IPS-15b (cell line): ENCODE data around the gene CYP2C8.
"Not testable (repeated sequence)": the region's sequence is repeated elsewhere in the genome, so short reads cannot be mapped to it uniquely, and the experiment has no call there.

Experiments
- H3K27me3 ChIP-seq: one replicate; pipeline ENCODE4 v1.6.1; 2013; ENCODE audit warnings: low read length; ENCODE audit not compliant: control insufficient read depth, insufficient read depth
- H3K36me3 ChIP-seq: one replicate; pipeline ENCODE4 v1.6.1; 2013; ENCODE audit warnings: low read length; ENCODE audit not compliant: control insufficient read depth, insufficient read depth
- H3K4me1 ChIP-seq: one replicate; pipeline ENCODE4 v1.6.1; 2013; ENCODE audit warnings: mild to moderate bottlenecking, low read length; ENCODE audit not compliant: control insufficient read depth, insufficient read depth
- H3K4me3 ChIP-seq: one replicate; pipeline ENCODE4 v1.5.1; 2013; ENCODE audit warnings: low read depth, low read length
- H3K9ac ChIP-seq: one replicate; pipeline ENCODE4 v1.6.1; 2013; ENCODE audit warnings: low read depth, mild to moderate bottlenecking, low read length
- H3K9me3 ChIP-seq: one replicate; pipeline ENCODE4 v1.6.1; 2013; ENCODE audit warnings: mild to moderate bottlenecking, low read length; ENCODE audit not compliant: control insufficient read depth, insufficient read depth

The CYP2C8 gene

DNA sequence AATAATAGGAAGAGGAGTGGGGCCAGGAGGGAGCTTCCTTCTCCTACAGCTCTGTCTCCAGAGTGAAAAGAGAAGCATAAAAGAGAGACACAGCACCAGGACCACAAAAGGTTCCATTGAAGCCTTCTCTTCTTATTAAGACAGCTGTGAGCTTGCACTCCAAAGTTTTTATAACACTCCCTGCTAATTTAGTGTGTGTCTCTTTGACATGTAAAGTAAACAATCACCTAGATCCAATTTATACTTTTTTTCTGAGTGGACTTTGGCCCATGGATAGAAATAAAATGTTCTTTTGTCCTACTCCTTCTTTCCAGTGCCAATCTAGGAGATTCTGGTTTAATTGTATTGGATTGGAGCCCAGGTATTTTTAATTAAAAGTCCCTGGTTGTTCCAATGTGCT is at the start of gene CYP2C8:
Gene CYP2C8 (minus strand): TSS at position 212 of the 400 bp plus-strand sequence. CDS start 95 bp downstream, at position 117.
- Histone ChIP-seq H3K36me3 (no peaks in the 10 kb centered on the region), H3K4me1 (no peaks in the 10 kb centered on the region), H3K9ac (no peak within 1 kb of the TSS), H3K9me3 (no peaks in the 10 kb centered on the region), H3K27me3 (no peaks in the 10 kb centered on the region), H3K4me3 (no peak within 1 kb of the TSS)

- Histone ChIP-seq H3K9me3 (peaks cover 10% of the 10 kb centered on the region), H3K27me3 (no peaks in the 10 kb centered on the region), H3K36me3 (no peaks in the 10 kb centered on the region), H3K4me3 (no peak overlapping the region), H3K9ac (no peak overlapping the region), H3K4me1 (no peaks in the 10 kb centered on the region)
These were observed 47.6 kb upstream of the CYP2C8 start for GRCh38 chr10:95116869-95117269.

GRCh38 chr10:95110823-95111222 is 41.5 kb upstream of the CYP2C8 start:
- not testable (repeated sequence) for H3K4me1 ChIP-seq, H3K9ac ChIP-seq, H3K27me3 ChIP-seq, H3K4me3 ChIP-seq, H3K36me3 ChIP-seq, H3K9me3 ChIP-seq

DNA sequence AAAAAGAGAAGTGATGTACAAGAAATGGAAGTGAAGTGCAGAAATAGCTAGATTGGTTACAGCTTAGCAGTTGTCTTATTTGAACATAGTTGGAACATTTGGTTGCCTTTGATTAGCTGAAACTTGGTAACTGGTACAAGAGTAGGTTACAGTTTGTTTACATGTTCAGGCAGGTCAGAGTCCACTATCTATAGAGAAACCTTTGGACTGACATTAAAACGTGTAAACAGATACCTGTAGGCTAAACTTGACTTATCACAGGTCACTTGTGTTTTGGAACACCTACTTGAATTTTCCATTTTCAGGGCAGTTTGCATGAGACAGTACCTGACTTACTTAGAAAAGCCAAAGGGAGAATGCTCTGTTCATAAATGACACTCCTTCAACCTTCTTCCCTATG is 28.5 kb upstream of the CYP2C8 start:
- Histone ChIP-seq H3K36me3 (no peaks in the 10 kb centered on the region), H3K9me3 (no peaks in the 10 kb centered on the region), H3K4me1 (no peaks in the 10 kb centered on the region), H3K27me3 (no peaks in the 10 kb centered on the region), H3K9ac (no peak overlapping the region), H3K4me3 (no peak overlapping the region)

- no peaks in the 10 kb centered on the region for H3K27me3 ChIP-seq
- no peaks in the 10 kb centered on the region for H3K36me3 ChIP-seq
- no peaks in the 10 kb centered on the region for H3K4me1 ChIP-seq
- H3K9me3 ChIP-seq: no peaks in the 10 kb centered on the region
- H3K4me3 ChIP-seq: no peak overlapping the region
- no peak overlapping the region for H3K9ac ChIP-seq
These were observed 26.8 kb upstream of the CYP2C8 start for GRCh38 chr10:95096143-95096542.

- H3K4me3 ChIP-seq, H3K4me1 ChIP-seq, H3K27me3 ChIP-seq, H3K9ac ChIP-seq, H3K36me3 ChIP-seq, H3K9me3 ChIP-seq: not testable (repeated sequence)
These were observed 10.3 kb upstream of the CYP2C8 start for GRCh38 chr10:95079626-95080025.

DNA sequence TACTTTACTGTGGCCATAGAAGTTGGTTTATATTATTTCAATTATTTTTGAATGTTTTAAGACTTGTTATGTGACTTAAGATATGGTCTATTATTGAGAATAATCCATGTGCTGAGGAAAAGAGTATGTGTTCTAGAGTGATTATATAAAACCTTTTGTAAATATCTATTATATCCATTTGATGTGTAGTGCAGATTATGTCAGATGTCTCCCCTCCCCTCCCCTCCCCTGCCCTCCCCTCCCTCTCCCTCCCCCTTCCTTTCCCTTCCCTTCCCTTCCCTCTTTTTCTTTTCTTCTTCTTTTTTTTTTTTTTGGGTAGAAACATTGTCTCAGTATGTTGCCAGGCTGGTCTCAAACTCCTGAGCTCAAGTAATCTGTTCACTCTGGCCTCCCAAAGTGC is 8.3 kb upstream of the CYP2C8 start:
- H3K4me3 ChIP-seq: no peak overlapping the region
- no peaks in the 10 kb centered on the region for H3K27me3 ChIP-seq
- H3K36me3 ChIP-seq: no peaks in the 10 kb centered on the region
- H3K9ac ChIP-seq: no peak overlapping the region
- no peaks in the 10 kb centered on the region for H3K9me3 ChIP-seq
- no peaks in the 10 kb centered on the region for H3K4me1 ChIP-seq

DNA sequence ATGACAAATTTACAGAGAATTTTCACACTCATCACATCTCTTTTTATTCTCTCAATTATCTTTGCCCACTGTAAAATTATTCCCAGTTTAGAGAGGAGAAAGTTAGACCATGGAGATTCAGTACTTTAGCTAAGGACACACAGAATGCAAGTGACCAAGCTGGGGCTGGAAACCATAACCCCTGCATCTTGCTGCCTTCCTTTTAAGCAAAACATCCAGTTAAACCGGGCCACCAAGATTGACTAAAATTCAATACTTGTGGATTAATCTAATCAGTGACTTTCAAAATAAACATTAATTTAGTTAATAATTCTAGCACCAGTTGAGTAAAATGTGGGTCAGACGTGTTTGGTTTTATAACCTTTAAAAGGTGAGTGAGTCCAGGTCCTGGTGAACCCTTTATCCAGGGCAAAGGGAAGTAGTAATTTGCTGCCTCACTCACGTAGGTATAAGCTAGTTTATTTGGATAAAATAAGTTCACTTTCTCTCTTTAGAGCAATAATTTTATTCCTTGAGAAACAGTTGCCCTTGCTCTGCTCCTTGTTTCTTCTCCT is 1.9 kb upstream of the CYP2C8 start:
- no peaks in the 10 kb centered on the region for H3K4me1 ChIP-seq
- no peaks in the 10 kb centered on the region for H3K9me3 ChIP-seq
- no peaks in the 10 kb centered on the region for H3K27me3 ChIP-seq
- H3K4me3 ChIP-seq: no peak overlapping the region
- no peaks in the 10 kb centered on the region for H3K36me3 ChIP-seq
- H3K9ac ChIP-seq: no peak overlapping the region

- not testable (repeated sequence) for H3K4me1 ChIP-seq, H3K9ac ChIP-seq, H3K36me3 ChIP-seq, H3K9me3 ChIP-seq, H3K27me3 ChIP-seq, H3K4me3 ChIP-seq
These were observed 5.2 kb downstream of the CYP2C8 start for GRCh38 chr10:95064125-95064524.

GRCh38 chr10:95056744-95057363 is 12.4 kb downstream of the CYP2C8 start:
- H3K4me3 ChIP-seq: no peak overlapping the region
- H3K9ac ChIP-seq: no peak overlapping the region
- no peaks in the 10 kb centered on the region for H3K36me3 ChIP-seq
- H3K27me3 ChIP-seq: no peaks in the 10 kb centered on the region
- no peaks in the 10 kb centered on the region for H3K9me3 ChIP-seq
- H3K4me1 ChIP-seq: no peaks in the 10 kb centered on the region

GRCh38 chr10:95049919-95050318 is 19.4 kb downstream of the CYP2C8 start:
- Histone ChIP-seq H3K4me1 (no peaks in the 10 kb centered on the region), H3K36me3 (no peaks in the 10 kb centered on the region), H3K27me3 (no peaks in the 10 kb centered on the region), H3K9ac (no peak overlapping the region), H3K4me3 (no peak overlapping the region), H3K9me3 (no peaks in the 10 kb centered on the region)

- H3K4me1 ChIP-seq: peaks cover 2% of the 10 kb centered on the region
- H3K9me3 ChIP-seq: no peaks in the 10 kb centered on the region
These were observed 21.1 kb downstream of the CYP2C8 start for GRCh38 chr10:95048206-95048605.

More at GRCh38 chr10:95048206-95048605, 21.1 kb downstream of the CYP2C8 start:
- Histone ChIP-seq H3K27me3 (no peaks in the 10 kb centered on the region), H3K9ac (no peak overlapping the region), H3K4me3 (no peak overlapping the region), H3K36me3 (no peaks in the 10 kb centered on the region)
